ENCODE results near the gene DDX50.

DNA sequence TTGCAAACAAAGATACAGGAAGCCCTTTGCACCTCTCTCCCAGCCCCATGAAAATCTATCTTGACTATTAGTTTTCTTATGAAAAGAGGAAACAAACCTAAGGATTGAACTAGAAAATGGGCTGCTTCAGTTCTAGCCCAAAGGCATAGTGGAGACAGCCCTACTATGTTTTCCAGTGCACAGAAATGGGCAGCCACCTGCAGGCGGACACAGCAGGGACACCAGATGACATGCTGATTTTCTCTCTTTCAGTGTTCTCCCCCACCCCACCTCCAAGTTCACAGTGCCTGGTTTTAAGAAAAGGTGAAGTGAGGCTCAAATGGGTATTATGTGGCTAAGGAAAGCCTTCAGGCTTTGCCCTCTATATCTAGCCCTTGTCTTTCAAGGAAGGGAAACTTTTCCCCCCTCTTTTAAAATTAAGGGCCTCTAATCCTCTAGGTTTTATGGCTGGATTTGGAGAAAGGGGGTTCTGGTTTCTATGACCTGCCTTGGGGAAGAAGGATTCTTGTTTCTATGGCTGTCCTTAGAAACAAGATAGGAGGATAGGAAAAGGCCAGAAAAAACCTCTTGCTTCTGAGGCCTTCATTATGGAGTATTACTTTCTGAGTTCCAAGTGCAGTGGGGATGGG, 23.5 kb upstream of the DDX50 start:
- TF ChIP-seq CTCF (conservative IDR thresholded peaks at IDR 0.05; ENCODE audit: low read length) (no peak), EZH2phosphoT487 (IDR thresholded peaks at IDR 0.05; ENCODE audit: borderline replicate concordance) (no peak)

Measured in Loucy (cell line).